Type B pancreatic cell (in vitro differentiated cells): ENCODE data around the gene HOXC6. TPM values are rescaled to one million over a fixed set of nuclear protein-coding genes. Genes with fewer than 3 reads are reported as not detected.

Experiments
- DNase-seq: peaks from one replicate; pipeline ENCODE4 v3.0.0; 2021; ENCODE audit warnings: mixed read lengths; ENCODE audit not compliant: unreplicated experiment; ENCODE audit errors: extremely low spot score
- H3K27ac Mint-ChIP-seq: 2 replicates; pipeline ENCODE4 v1.8.0; 2021; ENCODE audit warnings: mild to moderate bottlenecking, mixed read lengths
- H3K27me3 Mint-ChIP-seq: 2 replicates; pipeline ENCODE4 v1.8.0; 2021; ENCODE audit warnings: mixed read lengths
- H3K36me3 Mint-ChIP-seq: 2 replicates; pipeline ENCODE4 v1.8.0; 2021; ENCODE audit warnings: mixed read lengths
- H3K4me1 Mint-ChIP-seq: one replicate; pipeline ENCODE4 v1.8.0; 2021; ENCODE audit warnings: mixed read lengths; ENCODE audit not compliant: unreplicated experiment
- H3K4me3 Mint-ChIP-seq: 2 replicates; pipeline ENCODE4 v1.8.0; 2021; ENCODE audit warnings: mild to moderate bottlenecking, mixed read lengths
- H3K9me3 Mint-ChIP-seq: 2 replicates; pipeline ENCODE4 v1.8.0; 2021; ENCODE audit warnings: mixed read lengths
- total RNA-seq: library from RNA; stranded (reverse); gene quantifications from 2 replicates; pipeline ENCODE4 v1.2.1, GENCODE V29; 2021; ENCODE audit warnings: low replicate concordance
- TF ChIP-seq, protein P1 (sequence below): fragments of 200-600 bp; sonication (generic); conservative IDR thresholded peaks from 2 replicates; pipeline ENCODE4 v1.5.0; 2021; ENCODE audit warnings: antibody characterized with exemption, mild to moderate bottlenecking

The HOXC6 gene
- total RNA-seq, 1 donor from 2014 or later: 23.0 TPM

DNA sequence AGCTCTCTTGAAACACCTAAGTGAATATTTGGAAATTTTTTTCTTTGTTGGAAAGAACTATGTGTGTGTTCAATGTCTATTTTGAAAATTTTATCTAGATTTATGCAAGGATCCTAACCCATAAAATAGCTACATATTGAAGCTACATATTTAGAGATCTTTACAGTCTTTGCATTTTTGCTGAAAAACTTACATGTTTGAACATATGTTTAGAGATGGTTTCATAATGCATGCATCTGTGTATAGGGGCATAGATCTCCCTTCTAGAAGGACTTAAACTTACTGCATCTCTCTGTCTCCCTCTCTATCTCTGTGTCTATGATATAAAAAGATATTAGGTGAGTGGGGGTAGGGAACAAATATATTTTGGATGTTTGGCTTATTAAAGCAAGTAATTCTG lies 17.2 kb downstream of the HOXC6 start:
- Mint-ChIP-seq H3K27ac (peak overlapping the region; percentile 81), H3K27me3 (peaks cover 59% of the 10 kb centered on the region), H3K9me3 (no peaks in the 10 kb centered on the region), H3K4me3 (peak overlapping the region; percentile 92), H3K36me3 (no peaks in the 10 kb centered on the region), H3K4me1 (peaks cover 76% of the 10 kb centered on the region)
- TF ChIP-seq, protein P1, sequence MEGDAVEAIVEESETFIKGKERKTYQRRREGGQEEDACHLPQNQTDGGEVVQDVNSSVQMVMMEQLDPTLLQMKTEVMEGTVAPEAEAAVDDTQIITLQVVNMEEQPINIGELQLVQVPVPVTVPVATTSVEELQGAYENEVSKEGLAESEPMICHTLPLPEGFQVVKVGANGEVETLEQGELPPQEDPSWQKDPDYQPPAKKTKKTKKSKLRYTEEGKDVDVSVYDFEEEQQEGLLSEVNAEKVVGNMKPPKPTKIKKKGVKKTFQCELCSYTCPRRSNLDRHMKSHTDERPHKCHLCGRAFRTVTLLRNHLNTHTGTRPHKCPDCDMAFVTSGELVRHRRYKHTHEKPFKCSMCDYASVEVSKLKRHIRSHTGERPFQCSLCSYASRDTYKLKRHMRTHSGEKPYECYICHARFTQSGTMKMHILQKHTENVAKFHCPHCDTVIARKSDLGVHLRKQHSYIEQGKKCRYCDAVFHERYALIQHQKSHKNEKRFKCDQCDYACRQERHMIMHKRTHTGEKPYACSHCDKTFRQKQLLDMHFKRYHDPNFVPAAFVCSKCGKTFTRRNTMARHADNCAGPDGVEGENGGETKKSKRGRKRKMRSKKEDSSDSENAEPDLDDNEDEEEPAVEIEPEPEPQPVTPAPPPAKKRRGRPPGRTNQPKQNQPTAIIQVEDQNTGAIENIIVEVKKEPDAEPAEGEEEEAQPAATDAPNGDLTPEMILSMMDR: no peak
- DNase-seq: no peak

DNA sequence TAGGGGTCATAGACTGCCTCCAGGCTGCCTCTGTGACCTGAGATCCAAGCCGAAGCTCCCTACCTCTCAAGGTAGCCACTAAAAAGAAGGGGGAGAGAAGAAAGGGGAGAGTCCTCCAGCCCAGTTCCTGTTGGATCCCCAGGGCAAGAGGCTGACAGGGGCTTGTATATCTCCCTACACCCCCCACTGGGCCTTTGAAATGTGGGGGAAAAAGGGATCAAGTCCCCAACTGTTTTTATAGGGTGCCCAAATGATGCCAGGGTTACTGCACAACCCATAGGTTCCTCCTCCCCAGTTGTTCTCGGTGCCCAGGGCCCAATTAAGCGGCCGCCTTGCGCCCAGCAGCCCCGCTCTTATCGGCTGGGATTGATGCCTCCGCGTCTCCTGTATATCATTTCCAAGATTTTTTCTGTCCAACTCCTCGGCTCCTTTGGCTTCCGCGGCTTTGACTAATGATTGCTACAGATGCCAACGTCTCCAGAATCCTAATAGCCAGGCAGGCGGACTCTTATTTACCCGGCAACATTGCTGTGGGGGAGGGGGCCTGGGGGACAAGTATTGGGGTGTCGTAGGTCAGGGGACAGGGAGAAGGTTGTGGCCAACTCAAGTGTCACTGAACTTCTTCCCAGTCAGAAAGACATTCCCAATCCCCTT lies 17.8 kb downstream of the HOXC6 start:
- TF ChIP-seq, protein P1: no peak
- Mint-ChIP-seq H3K4me3 (peak overlapping the region; percentile 92), H3K9me3 (no peaks in the 10 kb centered on the region), H3K27ac (peak overlapping the region; percentile 81), H3K27me3 (peaks cover 61% of the 10 kb centered on the region), H3K36me3 (no peaks in the 10 kb centered on the region), H3K4me1 (peaks cover 75% of the 10 kb centered on the region)
- DNase-seq: no peak

DNA sequence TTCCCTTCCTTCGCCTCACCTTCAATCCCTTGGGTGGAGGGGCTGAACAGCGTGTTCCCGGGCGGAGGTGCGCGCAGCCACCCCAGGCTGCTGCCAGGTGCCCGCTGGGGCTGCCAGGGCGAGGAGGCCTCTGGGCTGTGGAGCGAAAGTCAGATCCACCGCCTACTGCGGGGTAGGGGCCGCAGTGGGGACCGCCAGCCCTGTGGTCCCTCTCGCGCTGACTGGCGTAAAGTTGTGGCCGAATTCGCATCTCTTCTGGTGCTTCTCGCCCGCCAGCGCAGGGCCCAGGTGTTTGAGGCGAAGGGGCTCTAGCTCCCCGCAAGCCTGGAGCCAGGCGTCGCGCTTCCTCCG lies 18.5 kb downstream of the HOXC6 start:
- no peak for DNase-seq
- TF ChIP-seq, protein P1: no peak
- H3K27me3 Mint-ChIP-seq: peaks cover 69% of the 10 kb centered on the region
- H3K4me3 Mint-ChIP-seq: peak overlapping the region; percentile 92
- H3K36me3 Mint-ChIP-seq: no peaks in the 10 kb centered on the region
- no peaks in the 10 kb centered on the region for H3K9me3 Mint-ChIP-seq
- H3K4me1 Mint-ChIP-seq: peaks cover 81% of the 10 kb centered on the region
- H3K27ac Mint-ChIP-seq: peak overlapping the region; percentile 90

DNA sequence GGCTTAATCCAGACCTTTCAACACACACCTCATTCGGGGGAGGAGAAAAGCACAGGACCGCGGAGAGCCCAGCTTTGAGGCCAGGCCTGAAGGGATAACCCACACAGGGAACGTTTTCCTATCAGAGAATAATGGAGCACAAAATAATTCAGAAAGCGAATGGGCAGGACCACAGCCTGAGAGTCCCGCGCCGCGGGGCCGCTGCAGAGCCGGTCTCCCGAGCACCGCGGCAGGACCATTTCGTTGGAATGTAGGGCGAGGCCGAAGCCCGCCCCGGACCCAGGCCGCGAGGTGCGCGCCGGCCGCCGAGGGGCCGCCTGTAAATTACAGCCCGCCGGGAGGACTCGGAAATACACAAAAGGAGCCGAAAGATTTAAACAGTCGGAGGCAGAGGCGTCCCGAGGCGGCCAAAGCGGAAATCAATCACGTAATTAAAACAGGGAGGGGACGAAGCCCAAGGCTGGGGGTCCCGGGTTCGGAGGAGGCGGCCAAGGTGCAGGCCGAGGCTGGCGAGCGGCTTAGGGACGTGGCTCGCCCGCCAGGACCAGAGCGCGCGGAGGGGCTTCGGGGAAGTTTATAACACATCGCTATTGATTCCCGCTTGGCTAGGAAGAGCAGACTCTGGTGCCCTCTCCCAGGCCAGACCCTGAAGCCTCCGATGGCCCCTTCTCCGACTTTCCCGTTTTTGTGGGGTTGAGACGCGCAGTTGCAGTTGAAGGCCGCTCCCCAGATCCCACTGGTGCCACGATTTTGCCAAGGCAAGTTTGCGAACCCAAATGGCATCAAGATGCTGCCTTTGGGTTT lies 19.1 kb downstream of the HOXC6 start:
- TF ChIP-seq, protein P1: no peak

DNA sequence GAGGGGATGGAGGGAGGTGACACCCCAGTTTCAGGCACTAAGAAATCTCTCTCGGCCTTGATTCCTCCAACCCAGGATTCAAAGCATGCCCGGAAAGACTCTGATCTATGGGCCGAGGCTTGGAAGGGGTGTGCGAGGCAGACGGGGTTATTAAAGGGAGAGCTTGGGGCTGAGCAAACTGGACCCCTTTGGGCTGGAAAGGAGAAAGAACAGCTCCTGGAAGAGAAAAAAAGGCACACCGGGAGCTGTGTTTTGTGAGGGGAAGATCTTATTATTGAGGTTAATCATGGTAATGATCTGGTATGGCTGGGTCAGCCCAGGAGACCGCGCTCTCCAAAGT lies 19.7 kb downstream of the HOXC6 start:
- TF ChIP-seq, protein P1: no peak
- Mint-ChIP-seq H3K4me1 (peaks cover 77% of the 10 kb centered on the region), H3K27ac (peak overlapping the region; percentile 90)

More for the DNA sequence above, 19.1 kb downstream of the HOXC6 start:
- Mint-ChIP-seq H3K9me3 (no peaks in the 10 kb centered on the region), H3K4me3 (peak overlapping the region; percentile 92), H3K27me3 (peaks cover 72% of the 10 kb centered on the region), H3K36me3 (no peaks in the 10 kb centered on the region), H3K27ac (peak overlapping the region; percentile 90), H3K4me1 (peaks cover 83% of the 10 kb centered on the region)
- DNase-seq: no peak

More for the DNA sequence above, 19.7 kb downstream of the HOXC6 start:
- Mint-ChIP-seq H3K9me3 (no peaks in the 10 kb centered on the region), H3K27me3 (peaks cover 72% of the 10 kb centered on the region), H3K36me3 (no peaks in the 10 kb centered on the region), H3K4me3 (peak overlapping the region; percentile 92)
- no peak for DNase-seq
